A673 (cell line): ENCODE results near the gene PCDHGB2.
A peak's percentile ranks its signal among the peaks of the same experiment; 100 is the strongest.

Experiments
- CTCF ChIP-seq: fragments of 300-800, 200-600 bp; sonication (generic); conservative IDR thresholded peaks from 2 replicates; pipeline ENCODE4 v1.5.1; 2017; ENCODE audit warnings: low read depth, mild to moderate bottlenecking, antibody characterized with exemption, low read length, moderate library complexity, mixed read lengths
- EZH2 ChIP-seq: fragments of 200-600 bp; sonication (generic); IDR thresholded peaks from 2 replicates; pipeline ENCODE4 v1.6.1; 2017; ENCODE audit warnings: borderline replicate concordance, low read depth, mild to moderate bottlenecking, mixed read lengths, antibody characterized with exemption, low read length; ENCODE audit not compliant: poor library complexity, severe bottlenecking

GRCh38 chr5:141349917-141350619, 9.7 kb upstream of the PCDHGB2 start, which contains the start of gene PCDHGB1:
- TF ChIP-seq CTCF, result peak; percentile 76
- no peak for TF ChIP-seq EZH2
